Nephron progenitor cell (in vitro differentiated cells): Measurements from ENCODE around the gene KCNQ1.

Experiments used
- DNase-seq: peaks from one replicate; pipeline ENCODE4 v3.0.0; 2021
- H3K27ac Mint-ChIP-seq: 2 replicates; pipeline ENCODE4 v1.8.0; 2021; ENCODE audit warnings: mild to moderate bottlenecking, moderate library complexity, mixed read lengths
- H3K27me3 Mint-ChIP-seq: 2 replicates; pipeline ENCODE4 v1.8.0; 2021; ENCODE audit warnings: mild to moderate bottlenecking, low read depth, mixed read lengths; ENCODE audit not compliant: poor library complexity
- H3K36me3 Mint-ChIP-seq: 2 replicates; pipeline ENCODE4 v1.8.0; 2021; ENCODE audit warnings: low read depth, mixed read lengths
- H3K4me1 Mint-ChIP-seq: 2 replicates; pipeline ENCODE4 v1.8.0; 2021; ENCODE audit warnings: mixed read lengths
- H3K4me3 Mint-ChIP-seq: 2 replicates; pipeline ENCODE4 v1.8.0; 2021; ENCODE audit warnings: mild to moderate bottlenecking, moderate library complexity, mixed read lengths
- H3K9me3 Mint-ChIP-seq: 2 replicates; pipeline ENCODE4 v1.8.0; 2021; ENCODE audit warnings: mild to moderate bottlenecking, moderate library complexity, mixed read lengths
- CTCF ChIP-seq: fragments of 200-600 bp; sonication (generic); IDR thresholded peaks from 2 replicates; pipeline ENCODE4 v1.5.0; 2021; ENCODE audit warnings: antibody characterized with exemption

KCNQ1 gene

GRCh38 chr11:2732940-2733628 lies 288.3 kb downstream of the KCNQ1 start:
- no peak overlapping the region for H3K4me3 Mint-ChIP-seq
- no peak overlapping the region for H3K27ac Mint-ChIP-seq
- no peak for TF ChIP-seq CTCF
- H3K4me1 Mint-ChIP-seq: peaks cover 83% of the 10 kb centered on the region
- peaks cover 14% of the 10 kb centered on the region for H3K27me3 Mint-ChIP-seq
- H3K9me3 Mint-ChIP-seq: no peaks in the 10 kb centered on the region
- no peak for DNase-seq
- H3K36me3 Mint-ChIP-seq: no peaks in the 10 kb centered on the region

GRCh38 chr11:2734181-2735052 lies 289.6 kb downstream of the KCNQ1 start:
- DNase-seq: no peak
- no peak overlapping the region for H3K27ac Mint-ChIP-seq
- TF ChIP-seq CTCF: no peak
- H3K27me3 Mint-ChIP-seq: peaks cover 10% of the 10 kb centered on the region
- peaks cover 73% of the 10 kb centered on the region for H3K4me1 Mint-ChIP-seq
- H3K9me3 Mint-ChIP-seq: no peaks in the 10 kb centered on the region
- no peak overlapping the region for H3K4me3 Mint-ChIP-seq
- H3K36me3 Mint-ChIP-seq: no peaks in the 10 kb centered on the region

GRCh38 chr11:2735053-2735589 lies 290.3 kb downstream of the KCNQ1 start:
- no peaks in the 10 kb centered on the region for H3K36me3 Mint-ChIP-seq
- DNase-seq: no peak
- H3K27me3 Mint-ChIP-seq: peaks cover 10% of the 10 kb centered on the region
- H3K4me1 Mint-ChIP-seq: peaks cover 66% of the 10 kb centered on the region
- TF ChIP-seq CTCF: no peak
- no peak overlapping the region for H3K4me3 Mint-ChIP-seq
- no peaks in the 10 kb centered on the region for H3K9me3 Mint-ChIP-seq
- H3K27ac Mint-ChIP-seq: no peak overlapping the region

- no peak for TF ChIP-seq CTCF
- peaks cover 3% of the 10 kb centered on the region for H3K9me3 Mint-ChIP-seq
- no peak for DNase-seq
- H3K4me1 Mint-ChIP-seq: peaks cover 63% of the 10 kb centered on the region
- no peak overlapping the region for H3K27ac Mint-ChIP-seq
- H3K27me3 Mint-ChIP-seq: peaks cover 13% of the 10 kb centered on the region
- no peak overlapping the region for H3K4me3 Mint-ChIP-seq
- H3K36me3 Mint-ChIP-seq: no peaks in the 10 kb centered on the region
Observed at GRCh38 chr11:2736577-2737225, 291.9 kb downstream of the KCNQ1 start.

- Mint-ChIP-seq H3K36me3 (no peaks in the 10 kb centered on the region), H3K4me3 (no peak overlapping the region), H3K9me3 (peaks cover 3% of the 10 kb centered on the region), H3K4me1 (peaks cover 63% of the 10 kb centered on the region), H3K27me3 (peaks cover 13% of the 10 kb centered on the region), H3K27ac (no peak overlapping the region)
- no peak for TF ChIP-seq CTCF
- no peak for DNase-seq
Observed at GRCh38 chr11:2737226-2737590, 292.4 kb downstream of the KCNQ1 start.
